GM21515 (cell line): Measurements from ENCODE around the gene NKPD1.
A peak's percentile ranks its signal among the peaks of the same experiment; 100 is the strongest.

ENCODE experiments used
- ATAC-seq: cut with Tn5 transposase; IDR thresholded peaks from one replicate; pipeline ENCODE4 v1.9.1; 2021; ENCODE audit not compliant: unreplicated experiment

NKPD1 gene

DNA sequence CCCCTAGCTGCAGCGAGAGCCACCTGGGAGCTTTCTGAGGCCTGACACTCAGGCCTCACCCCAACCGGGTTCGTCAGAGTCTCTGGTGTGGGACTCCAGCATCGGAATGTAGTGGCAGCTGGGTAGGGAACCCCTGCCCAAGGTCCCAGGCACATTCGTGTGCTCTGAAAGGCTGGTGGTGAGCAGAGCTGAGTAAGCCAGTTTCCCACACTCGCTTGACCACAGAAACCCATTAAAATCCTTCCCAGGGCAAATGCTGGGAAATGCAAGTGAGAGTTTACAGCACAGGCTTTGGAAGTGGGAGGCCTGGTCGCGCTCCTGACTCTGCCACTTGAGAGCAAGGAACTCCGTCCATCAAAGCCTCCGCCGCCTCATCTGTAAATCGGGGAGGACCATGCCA lies 13.0 kb upstream of the NKPD1 start:
- ATAC-seq = no peak

DNA sequence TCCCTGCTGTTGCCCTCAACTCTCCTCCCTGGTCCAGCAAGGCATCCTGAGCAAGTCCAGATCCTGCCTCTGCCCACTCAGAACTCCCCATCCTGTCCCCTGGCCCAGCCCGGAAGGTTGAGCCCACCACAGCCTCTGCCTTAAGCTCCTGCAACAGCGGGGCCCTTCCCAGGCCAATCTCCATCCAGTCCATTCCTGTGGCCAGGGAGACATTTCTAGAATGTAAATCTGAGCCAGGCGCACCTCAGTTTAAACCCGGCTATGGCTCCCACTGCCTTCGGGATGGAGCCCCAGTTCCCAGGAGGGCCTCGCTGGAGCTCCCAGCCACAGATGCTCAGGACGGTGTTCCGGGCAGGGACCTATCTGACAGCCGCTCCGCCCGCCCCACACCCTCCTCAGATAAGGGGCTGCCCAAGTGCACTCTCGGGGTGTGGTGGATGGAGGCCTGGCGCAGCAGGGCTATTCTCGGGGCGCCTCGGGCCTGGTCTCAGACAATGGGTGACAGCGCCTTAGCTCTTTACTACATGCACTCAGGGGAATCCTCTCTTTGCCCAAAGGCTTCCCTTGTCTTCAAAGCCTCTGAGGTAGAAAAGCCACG lies 11.9 kb upstream of the NKPD1 start:
- ATAC-seq = no peak

DNA sequence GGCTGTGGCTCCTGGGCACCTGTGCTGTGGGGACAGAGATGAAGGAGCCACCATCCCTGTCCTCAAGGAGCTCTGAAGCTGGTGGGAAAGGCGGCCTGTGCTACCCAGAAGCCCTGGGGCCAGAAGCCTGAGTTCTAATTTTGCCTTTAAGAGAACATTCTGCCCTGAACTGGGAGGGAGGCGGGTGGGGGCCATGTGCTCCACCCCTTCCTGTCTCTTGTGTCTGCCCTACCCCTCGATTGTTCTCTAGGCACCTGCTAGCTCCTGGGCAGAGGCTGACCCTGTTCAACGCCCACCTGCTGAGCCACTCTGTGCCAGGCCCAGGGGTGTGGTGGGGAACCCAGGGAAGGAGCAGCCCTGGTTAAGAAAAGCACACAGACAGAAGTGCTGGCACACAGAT lies 11.4 kb upstream of the NKPD1 start:
- no peak for ATAC-seq

DNA sequence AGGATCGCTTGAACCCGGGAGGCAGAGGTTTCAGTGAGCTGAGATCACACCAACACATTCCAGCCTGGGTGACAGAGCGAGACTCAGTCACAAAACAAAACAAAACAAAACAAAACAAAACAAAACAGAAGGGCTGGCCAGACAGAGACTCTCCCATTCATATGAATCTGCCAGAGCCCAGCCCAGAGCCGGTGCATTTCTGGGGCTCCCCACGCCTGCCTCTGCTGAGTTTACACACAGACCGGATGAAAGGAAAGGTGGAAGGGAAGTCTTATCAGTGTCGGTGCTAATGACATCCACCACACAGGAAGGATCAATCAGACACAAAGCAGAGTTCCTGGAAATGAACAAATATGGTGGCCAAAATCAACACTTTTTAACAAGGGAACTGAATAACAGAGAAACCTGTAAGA lies 10.4 kb upstream of the NKPD1 start:
- ATAC-seq = no peak

DNA sequence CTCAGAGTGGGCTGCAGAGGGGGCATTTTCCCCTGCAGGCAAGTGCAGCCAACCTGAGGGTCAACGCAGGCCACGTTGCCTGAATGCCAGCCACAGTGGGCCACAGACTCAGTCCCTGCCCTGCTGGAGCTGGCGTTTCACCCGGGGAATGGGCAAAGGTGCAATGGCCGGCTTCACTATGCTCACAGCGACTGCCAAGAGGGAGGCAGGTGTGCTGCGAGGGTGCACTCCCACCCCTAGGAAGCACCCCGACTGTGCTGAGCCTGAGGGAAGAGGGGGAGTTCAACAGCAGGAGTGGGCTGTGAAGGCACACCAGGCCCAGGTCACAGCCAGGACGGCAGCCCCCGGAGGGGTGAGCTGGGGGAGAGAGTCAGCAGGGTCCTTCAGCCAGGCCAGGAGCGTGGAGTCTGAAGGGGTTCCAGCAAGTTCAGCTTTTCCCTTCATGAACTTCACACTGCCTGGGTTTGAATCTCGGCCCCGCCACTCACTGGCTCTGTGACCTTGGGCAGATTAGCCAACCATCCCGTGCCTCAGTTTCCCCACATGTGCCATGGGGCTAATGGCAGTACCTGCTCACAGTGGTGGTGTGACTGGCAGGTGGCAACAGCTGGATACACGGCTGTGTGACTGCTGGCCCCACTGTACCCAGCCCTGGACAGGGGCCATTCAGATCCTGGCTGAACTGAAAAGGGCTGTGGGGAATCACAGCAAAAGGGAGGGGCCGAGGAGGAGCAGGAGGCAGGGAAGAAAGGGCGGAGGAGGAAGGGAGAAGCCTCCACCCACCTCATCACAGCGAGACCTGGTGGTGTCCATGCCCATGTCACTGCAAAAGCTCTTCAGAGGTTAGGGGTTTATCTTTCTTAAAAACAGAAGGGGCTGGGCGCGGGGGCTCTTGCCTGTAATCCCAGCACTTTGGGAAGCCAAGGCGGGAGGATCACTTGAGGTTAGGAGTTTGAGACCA lies 9.6 kb upstream of the NKPD1 start:
- no peak for ATAC-seq

DNA sequence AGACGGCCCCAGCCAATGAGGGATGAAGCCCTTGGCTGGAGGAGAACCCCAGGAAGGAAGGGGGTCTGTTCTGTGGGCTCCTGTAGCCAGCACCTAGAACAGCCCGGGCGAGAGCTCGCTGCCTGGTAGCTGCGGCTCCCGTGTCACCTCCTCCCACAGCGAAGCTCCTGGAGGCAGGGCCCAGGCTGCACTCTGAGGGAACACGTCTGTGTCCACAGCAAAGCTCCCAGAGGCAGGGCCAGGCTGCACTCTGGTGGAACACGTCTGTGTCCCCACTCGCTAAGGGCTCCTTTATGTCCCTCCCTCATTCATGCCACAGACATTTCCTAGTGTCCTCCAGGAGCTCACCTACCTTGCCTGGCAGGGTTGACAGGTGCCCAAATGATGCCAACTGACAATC lies 8.8 kb upstream of the NKPD1 start:
- no peak for ATAC-seq

DNA sequence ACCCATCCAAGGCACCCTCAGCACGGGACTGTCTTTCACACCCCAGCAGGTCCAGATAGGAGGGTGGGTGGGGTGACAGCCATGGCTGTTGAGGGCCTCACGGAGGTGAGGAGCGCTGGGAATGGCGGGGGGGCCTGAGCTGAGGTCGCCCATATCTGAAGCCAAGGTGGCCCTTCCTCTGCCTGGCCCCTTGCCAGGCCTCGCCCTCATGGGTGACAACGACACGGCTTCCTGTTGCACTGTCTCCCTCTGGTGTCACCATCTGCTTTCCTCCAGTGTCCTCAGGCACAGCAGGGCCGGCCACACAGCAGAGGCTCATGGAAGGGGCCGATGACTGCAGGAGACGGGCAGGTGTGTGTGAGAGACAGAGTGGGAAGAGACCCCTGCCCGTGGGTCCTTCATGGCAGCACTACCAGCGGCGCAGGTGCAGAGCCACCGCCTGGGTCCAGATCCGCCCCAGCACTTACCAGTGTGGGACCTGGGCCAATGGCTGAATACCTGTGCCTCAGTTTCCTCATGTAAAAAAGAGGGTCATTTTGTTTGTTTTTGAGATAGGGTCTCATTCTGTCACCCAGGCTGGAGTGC lies 8.1 kb upstream of the NKPD1 start:
- no peak for ATAC-seq

DNA sequence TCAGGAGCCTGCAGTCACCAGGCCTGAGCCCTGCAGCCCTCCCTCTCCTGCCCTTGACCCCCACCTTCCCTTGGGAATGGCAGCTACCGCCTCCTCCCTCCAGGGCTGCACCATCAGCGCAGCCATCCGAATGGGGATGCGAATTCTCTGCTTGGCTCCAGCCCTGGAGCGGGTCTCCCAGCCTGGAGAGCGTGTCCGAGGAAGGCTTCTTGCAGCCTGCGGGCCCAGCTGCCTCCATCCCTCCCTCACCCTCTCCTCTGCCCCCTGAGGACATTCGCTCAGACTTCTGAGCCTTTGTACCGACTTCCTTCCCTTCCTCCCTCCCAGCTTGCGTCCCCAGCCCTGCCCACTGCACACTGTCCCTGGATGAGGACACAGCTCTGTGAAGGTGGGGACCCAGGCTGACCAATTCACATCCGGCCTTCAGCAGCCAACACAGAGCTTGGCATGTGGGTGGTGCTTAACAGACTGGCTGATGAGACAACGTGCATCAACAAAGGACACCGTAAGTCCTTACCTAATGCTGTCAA lies 6.0 kb upstream of the NKPD1 start:
- ATAC-seq = no peak

DNA sequence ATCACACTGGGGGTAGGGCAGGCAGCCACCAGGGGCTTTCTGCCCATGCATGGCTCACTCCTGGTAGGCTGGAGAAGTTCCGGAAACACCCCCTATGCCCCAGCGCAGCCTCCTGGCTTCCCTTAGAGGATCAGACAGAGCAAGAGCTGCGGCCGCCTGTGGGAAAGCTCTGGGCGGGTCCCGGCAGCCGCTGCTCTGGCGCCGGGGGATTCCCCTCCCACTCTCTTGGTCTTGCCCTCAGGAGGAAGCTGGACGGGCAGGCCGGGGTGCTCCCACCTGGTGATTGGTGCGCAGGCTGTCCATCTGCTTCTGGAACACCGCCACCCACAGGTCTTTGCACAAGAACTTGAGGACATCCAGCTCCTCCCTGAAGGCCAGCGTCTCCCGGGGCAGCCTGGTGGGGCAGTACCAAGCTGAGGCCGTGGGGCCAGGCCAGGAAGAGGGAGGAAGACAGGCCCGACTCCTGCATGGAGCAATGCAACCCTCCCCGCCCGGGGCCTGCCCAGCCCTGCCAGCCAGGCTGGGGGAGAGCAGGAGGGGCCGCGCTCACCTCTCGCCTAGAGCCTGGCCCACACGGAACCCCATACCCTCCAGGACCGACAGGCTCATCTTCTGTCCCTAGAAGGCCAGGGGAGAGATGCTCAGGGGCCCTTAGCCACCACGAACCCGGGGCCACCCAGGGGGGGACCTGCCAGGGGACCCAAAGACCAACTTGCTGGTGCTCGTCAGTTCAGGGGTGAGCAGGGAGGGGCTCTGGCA lies 4.0 kb upstream of the NKPD1 start:
- ATAC-seq = peak; percentile 61

DNA sequence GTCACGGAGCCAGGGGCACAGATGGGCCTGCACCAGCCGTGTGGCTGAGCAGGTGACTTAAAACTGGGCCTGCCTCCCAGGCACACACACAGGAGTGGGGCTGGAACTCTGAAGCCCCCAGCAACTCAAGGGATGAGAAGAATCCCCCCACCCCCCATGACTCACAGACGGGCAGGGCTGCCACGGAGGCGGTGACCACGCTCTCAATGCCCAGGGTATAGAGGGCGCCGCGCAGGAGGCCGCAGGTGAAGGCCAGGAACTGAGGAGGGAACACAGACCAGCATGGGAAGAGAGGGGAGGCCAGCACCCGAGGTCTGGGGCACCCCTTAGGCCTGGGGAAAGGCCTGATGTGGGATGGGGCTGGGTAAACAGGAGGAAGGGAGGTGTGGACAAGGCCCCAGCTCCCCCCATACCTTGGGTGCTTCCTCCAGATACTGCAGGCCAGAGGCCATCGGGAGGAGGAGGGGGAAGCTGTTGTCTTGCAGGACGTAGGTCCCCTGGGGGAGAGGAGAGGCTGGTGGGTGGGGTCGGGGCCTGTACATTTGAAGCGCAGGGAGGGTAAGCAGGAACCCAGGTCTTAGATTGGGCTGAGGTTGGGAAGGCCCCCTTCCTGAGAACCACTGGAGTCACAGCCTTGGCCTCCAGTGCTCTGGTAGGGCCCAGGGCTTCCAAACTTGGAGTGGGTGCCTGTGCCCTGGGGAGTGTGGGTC lies 3.1 kb upstream of the NKPD1 start:
- no peak for ATAC-seq

DNA sequence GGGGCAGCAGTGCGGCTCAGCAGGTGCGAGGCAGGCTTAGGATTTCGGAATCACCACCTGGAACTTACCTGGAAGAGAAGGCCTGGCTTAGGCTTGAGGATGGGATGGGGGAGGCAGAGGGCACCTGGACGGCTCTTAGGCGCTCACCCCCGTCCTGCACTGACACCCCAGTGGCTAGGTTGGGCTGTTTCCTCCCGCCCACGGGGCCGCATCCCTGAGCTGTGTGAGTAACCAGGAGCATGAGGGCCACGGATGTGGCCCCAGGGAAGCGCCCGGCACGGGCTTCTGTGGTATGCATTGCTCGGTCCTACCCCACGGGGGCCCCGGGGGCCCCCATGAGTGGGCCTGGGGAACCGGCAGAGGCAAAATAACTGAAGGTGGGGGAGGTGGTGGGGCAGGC lies 2.4 kb upstream of the NKPD1 start:
- no peak for ATAC-seq

DNA sequence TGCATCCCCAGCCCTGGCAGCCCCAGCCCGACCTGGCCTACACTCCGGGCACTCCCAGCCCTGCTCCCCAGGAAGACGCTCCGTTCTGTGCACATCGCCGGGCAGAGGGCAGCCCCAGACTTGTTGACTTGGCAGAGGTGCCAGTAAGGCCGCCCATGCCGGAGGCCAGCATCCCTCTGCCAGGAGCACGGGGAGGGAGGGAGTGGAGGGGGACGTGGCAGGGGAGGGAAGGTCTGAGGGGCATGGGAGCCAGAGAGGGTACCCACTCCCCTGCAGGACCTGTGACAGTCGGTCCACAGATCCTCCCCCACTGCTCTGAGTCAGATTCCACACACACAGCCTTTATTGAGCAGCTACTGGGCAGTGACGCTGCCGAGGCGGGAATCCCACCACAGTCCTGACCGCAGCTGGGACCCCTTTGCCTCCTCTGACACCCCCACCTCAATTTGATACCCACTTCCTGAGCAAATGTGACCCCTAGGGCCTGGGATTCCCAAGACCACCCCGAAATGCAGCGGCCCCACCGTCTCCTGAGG lies 1.9 kb upstream of the NKPD1 start:
- no peak for ATAC-seq

DNA sequence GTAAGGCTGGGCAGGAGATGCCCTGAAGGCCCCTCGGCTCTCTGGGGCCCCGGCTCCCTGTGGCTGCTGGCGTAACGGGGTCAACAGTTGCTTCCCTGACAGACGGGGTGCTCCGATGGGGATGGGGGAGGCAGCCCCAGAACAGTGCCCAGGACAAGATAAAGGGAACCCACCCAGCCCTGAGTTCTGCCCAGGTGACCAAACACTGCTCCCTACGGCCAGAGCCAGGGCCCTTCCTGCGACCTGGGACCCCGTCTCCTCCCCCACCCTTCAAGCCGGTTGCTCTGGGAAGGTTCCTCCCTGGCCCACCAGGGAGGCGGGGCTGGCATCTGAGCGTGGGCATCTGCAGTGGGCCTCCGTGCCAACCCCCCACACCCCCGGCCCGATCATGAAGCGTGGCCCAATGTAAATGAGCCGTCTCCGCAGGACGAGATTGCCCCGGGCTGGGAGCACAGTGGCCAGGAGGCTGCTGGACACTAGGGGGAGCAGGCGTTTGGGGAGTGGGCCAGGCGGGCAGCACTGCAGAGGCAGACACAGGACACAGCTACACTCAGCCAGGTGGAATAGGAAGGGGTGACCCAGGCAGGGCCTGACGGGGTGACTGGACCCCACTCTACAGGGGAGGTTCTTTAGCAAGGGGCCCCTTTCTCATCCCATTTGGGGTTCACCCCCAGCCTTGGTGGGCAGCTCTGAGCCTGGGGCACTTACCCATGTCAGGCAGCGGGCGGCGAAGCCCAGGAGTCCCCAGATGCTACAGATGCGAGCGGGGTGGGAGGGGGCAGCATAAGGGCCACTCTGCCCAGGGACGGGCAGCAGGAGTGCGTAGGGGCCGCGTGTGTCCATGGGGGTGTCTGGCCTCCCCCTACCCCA lies 1.2 kb upstream of the NKPD1 start:
- no peak for ATAC-seq

DNA sequence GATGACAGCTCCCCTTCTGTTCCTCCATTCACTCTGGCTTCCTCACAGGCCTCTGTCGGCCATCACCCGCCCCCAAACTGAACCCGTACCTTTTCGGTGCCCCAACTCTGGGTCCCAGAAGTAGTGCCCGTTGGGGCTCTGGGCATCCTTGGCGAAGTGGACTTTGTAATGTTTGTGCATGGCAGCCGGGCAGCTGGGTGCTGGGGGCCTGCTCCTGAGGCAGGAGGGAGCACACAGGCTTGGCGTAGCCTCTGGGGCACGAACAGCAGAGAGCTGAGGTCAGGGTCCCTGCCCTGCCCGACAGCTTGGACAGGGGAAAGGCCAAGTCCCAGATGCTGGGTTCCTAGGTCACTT lies 834 bp downstream of the NKPD1 start:
- no peak for ATAC-seq

DNA sequence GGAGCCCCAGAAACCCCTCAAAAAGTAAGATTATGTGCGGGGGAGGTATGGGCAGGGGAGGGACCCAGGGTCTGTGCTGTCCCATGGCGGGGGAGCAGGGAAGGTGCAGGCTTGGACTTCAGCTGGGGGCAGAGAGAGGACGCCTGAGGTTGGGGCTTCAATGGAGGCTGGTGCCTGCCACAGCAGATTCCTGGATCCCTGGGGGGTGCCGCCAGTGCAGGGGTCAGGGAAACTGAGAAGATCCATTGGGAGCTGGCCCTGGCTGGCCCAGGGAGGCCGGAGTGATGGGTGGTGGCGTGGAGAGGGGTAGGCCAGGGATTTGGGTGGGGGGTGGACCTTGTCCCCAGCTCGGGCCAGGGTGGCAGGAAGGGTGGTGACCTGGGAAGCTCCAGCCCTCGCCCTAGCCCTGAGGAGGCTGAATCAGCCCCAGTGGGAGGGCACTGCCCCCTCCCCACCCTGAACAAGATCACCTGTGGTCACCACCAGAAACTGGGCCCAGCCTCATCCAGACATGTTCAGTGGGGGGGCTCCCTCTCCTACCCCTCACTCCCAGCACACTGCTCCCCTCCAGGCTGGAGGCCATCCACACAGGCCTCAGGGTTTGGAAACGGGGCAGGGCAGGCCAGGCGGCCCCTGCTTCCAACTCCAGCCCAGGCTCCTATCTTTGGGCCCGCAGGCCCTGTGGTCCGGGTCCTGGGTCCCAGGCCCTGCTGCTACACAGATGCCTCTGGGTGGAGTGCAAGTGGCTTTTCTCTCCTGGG lies 1.4 kb downstream of the NKPD1 start:
- ATAC-seq = no peak

DNA sequence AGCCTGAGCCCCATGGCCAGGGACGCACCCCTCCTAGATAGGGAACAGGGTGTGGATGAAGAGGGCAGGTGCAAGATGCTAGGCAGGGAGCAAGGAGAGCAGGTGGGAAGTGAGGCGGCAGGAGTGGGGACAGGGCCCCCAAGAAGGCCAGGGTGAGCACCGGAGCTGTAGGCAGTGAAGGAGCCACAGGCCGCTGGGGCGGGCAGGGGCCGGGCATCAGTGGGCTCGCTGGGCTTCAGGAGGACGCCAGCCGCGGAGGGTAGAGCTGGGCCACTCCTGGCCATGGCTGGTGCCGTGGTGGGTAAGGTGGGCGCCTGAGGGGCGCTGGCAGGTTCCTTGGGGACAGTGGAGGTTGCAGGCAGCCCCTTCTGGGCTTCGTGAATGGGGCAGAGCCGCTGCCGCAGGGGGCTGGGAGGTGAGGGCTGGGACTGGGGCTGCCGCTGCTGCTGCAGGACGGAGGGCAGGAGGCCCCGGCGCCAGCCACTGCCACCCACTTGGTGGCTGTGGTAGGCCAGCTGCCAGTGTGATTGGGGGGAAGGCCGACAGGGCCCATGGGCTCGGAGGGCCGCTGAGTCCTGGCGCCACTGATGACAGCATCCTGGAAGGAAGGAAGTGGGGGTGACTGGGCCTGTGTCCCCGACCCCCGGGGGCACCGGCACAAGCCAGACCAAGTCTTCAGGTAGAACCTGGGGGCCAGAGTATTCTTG lies 2.1 kb downstream of the NKPD1 start:
- no peak for ATAC-seq

DNA sequence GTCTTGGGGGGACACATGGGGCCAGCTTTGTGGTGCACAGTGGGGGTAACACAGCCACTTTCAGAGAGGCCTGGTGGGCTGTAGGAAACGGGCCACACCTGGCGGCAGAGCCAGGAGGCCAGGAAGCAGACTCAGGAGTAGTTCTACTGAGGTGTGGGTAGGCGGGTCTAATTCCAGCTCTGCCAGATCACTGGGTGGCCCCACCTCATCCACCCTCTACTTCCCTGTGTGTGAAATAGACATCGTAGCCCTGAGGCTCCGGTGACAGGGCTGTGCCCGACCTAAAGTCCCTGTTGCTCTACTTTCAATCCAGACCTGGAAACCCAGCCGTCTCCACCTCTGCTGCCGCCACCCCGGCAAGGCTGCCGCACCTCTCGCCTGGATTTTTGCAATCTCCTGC lies 4.0 kb downstream of the NKPD1 start:
- no peak for ATAC-seq

DNA sequence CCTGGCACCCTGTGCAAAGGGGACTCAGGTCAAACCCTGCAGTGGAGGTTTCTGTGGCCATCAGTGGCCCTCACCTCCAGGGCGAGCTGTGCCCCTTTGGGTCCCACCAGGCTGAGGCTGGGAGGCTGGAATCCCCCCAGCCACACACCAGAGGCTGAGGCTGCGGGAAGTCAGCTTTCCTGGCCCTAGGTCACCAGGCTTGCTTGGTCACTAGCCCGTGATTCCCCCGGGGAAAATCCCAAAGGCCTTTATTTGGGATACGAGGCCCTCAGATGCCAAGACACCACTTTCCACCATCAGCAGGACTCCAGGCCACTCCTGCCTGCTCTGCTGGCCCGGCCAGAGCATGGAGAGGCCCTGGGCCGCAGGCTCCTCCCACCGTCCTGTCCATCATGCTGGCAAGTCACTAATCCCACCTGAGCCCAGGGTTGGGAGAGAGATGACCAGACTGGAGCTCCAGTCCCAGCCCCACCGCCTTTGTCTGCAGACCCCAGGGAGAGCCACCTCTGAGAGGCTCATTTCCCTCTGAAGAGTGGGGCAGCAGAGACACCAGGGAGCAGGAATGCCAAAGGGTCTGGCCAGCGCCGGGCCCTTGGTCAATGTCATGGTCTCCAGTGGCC lies 4.7 kb downstream of the NKPD1 start:
- no peak for ATAC-seq
